ENCODE measurements around the gene IQCB1.
A peak's percentile ranks its signal among the peaks of the same experiment; 100 is the strongest.
"Not testable (repeated sequence)": the region's sequence is repeated elsewhere in the genome, so short reads cannot be mapped to it uniquely, and the experiment has no call there.

IQCB1 gene

GRCh38 chr3:121800906-121801305 is 34.0 kb downstream of the IQCB1 start:
- no peak for DNase-seq

- DNase-seq = peak; percentile 6
These were observed 37.9 kb downstream of the IQCB1 start for GRCh38 chr3:121796970-121797369.

DNA sequence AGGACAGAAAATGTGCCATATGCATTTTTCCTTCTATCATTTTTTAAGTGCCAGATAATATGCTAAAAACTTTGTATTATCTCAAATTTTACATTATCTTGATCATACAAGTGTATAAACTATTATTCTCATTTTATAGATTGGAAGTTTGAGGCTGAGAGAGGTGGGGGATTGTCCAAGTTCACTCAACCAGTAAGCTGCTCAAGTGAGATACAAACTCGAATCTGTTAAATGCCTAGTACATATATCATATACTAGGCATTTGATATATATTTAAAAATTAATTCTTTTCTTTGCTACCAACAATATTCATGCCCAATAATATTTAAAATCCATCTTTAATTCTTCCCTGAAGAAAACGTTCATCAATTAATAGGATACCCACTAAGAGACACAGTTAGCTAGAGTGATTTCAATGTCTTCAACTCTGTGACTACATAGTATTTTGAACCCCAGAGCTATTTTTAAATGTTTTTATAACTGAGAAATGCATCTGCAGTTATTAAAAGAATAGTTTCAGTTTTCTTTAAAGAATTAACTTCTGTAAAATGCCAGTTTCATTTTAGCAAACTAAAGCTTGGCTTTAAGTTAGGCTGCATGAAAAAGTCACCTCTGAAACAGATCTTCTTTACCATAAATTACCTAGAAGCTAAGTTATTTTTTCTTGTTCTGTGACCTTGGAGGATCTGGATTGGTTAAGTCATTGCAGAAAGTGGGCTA is 40.4 kb downstream of the IQCB1 start:
- DNase-seq = no peak

GRCh38 chr3:121793078-121793477 is 41.8 kb downstream of the IQCB1 start:
- DNase-seq = no peak

- no peak for DNase-seq
These were observed 48.4 kb downstream of the IQCB1 start for GRCh38 chr3:121786485-121786884.

- not testable (repeated sequence) for DNase-seq
These were observed 52.1 kb downstream of the IQCB1 start for GRCh38 chr3:121782784-121783183.

- no peak for DNase-seq
These were observed 53.2 kb downstream of the IQCB1 start for GRCh38 chr3:121781611-121782010.

DNA sequence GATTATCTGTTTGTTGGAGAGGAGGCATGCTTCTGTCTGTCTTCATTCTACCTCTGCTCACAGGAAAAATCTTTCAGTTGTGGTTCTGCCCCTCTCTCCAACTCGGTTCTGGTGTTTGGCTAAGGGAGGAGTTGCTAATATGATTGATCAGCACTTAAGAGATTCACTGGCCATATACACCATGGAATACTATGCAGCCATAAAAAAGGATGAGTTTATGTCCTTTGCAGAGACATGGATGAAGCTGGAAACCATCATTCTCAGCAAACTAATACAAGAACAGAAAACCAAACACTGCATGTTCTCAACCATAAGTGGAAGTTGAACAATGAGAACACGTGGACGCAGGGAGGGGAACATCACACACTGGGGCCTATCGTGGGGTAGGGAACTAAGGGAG is 59.8 kb downstream of the IQCB1 start:
- DNase-seq = not testable (repeated sequence)

- DNase-seq = no peak
These were observed 65.6 kb downstream of the IQCB1 start for GRCh38 chr3:121769246-121769645.

DNA sequence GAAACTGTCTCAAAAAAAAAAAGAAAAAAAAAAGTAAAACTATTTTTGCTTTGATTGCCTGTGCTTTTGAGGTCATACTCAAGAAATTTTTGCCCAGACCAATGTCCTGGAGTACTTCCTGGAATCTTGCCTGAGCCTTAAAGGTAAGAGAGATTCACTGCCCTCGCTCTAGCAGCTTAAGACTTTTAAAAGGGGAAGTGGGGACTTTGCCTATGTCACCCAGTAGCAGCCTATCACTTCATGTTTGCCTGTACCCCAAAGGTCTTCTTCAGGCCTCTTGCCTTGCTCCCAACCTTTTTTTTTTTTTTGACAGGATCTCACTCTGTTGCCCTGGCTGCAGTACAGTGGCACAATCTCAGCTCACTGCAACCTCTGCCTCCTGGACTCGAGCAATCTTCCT is 66.4 kb downstream of the IQCB1 start:
- no peak for DNase-seq

- no peak for DNase-seq
These were observed 75.2 kb downstream of the IQCB1 start for GRCh38 chr3:121759541-121760202.

- DNase-seq = no peak
These were observed 76.0 kb downstream of the IQCB1 start for GRCh38 chr3:121758727-121759450.

- DNase-seq = no peak
These were observed 76.9 kb downstream of the IQCB1 start for GRCh38 chr3:121757812-121758545.

GRCh38 chr3:121757087-121757811 is 77.6 kb downstream of the IQCB1 start:
- no peak for DNase-seq

- no peak for DNase-seq
These were observed 82.1 kb downstream of the IQCB1 start for GRCh38 chr3:121752772-121753171.

DNA sequence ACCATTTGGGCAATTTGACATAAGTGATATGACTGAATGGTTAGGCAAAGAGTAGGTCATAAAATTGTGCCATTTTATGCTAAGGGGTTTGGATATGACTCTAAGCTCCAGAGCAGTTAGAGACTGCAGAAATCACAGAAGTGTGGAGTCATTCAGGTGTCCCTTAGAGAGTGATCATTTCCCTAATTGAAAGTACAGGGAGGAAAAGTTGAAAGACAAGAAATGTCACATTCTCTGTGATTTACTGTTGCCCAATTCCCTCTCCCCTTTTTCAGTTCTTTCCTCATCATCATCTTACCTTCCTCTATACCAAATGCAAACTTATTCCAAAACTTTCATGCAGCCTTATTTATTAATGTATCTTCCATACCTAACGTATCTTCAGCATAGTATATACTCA is 82.6 kb downstream of the IQCB1 start:
- DNase-seq = no peak

- DNase-seq = no peak
These were observed 84.8 kb downstream of the IQCB1 start for GRCh38 chr3:121750087-121750415.

DNA sequence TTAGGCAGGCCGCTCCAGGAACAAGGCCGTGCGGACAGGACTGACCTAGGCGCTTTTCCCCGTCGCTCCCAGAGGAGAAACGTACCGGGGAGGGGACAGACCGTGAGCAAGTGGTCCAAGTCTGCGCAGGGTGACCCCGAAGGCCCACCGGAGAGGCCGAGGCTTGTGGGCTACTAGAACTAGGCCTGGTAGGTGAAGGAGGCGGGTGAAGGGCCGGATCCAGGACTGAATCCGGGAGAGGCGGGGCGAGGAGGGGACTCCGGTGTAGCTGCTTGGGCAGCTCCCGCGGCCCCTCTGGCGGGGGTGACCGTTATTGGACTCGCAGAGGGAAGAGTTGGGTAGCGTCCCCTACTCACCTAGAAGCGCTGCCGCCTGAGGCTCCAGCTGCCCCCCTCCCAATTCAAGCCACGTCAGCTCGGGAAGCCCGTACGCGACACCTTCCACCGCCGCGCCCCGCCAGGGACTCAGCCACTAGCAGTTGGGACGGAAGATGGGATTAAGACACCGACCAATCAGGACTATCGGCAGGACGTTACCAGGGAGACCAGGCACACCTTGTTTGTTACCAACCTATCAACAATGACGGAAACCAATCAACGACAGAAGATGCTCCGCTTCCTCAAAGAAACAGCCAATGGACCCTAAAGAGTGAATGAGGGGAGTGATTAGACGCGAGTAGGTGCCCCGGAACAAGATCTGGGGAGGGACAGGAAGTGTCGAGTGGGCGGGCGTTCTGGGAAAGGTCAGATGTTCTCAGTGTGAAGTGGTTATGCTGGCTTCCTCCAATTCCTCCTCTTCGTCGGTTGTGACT is 85.4 kb downstream of the IQCB1 start, which contains the start of gene GOLGB1:
Gene GOLGB1, minus strand, starts transcription at position 466 of the 811 bp plus-strand sequence. CDS start 18,770 bp downstream, outside the sequence.
- peak; percentile 94 for DNase-seq

DNA sequence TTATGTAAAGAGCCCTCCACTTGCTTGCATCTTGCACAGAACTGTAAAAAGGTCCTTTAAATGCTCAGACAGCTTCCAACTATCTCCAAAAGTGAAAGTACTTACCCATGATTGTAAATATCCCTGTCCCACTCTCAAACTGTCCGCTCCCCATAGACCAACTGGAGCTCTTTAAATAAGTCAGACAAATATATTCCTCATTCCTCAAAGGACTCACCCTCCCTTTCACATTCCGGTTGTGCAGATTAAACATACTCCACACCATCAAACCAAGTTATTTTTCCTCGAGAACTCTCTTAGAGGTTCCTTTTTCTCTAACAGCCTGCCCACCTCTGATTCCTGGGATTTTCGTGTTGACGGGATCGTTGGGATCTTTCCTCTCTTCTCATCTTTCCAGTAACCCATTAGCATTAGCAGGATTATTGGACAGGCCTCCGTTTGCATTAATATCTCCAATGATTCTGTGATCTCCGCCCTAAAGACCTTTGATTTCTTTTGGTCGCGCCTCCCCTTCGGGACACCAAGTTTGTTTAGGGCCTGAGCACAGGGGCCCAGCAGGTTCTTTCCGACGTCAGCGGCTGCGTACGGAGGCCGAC is 86.1 kb downstream of the IQCB1 start:
- DNase-seq = no peak

DNA sequence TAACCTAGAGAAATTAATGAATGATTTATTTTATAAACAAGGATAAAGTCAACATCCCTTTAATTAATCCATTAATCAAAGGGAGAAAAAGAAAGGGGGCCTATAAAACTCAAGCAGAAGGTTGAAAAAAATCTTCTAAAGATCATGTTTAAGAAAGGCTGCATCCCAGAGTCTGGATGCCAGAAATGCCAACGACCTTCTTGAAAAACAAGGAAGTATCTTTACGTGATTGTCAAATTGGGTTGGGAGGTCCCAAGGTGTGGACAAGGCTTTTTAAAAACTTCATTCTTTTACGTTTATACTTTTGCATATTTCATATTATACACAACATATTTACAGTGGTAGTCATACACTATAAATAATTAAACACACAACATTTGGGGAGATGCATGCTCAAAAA is 86.9 kb downstream of the IQCB1 start:
- DNase-seq = no peak

DNA sequence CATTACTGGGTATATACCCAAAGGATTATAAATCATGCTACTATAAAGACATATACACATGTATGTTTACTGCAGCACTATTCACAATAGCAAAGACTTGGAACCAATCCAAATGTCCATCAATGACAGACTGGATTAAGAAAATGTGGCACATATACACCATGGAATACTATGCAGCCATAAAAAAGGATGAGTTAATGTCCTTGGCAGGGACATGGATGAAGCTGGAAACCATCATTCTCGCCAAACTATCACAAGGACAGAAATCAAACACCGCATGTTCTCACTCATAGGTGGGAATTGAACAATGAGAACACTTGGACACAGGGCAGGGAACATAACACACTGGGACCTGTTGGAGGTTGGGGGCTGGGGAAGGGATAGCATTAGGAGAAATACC is 91.8 kb downstream of the IQCB1 start:
- DNase-seq = not testable (repeated sequence)
